Activated CD4-positive, alpha-beta T cell treated with anti-CD3 and anti-CD28 coated beads for 24 hours (primary cell): ENCODE results near the gene FGF12.

ENCODE experiments used
- DNase-seq, 2 donors: peaks; one replicate each; pipeline ENCODE4 v3.0.0-alpha.2; 2020; ENCODE audit warnings: low read depth in 2 of 2

Gene FGF12

DNA sequence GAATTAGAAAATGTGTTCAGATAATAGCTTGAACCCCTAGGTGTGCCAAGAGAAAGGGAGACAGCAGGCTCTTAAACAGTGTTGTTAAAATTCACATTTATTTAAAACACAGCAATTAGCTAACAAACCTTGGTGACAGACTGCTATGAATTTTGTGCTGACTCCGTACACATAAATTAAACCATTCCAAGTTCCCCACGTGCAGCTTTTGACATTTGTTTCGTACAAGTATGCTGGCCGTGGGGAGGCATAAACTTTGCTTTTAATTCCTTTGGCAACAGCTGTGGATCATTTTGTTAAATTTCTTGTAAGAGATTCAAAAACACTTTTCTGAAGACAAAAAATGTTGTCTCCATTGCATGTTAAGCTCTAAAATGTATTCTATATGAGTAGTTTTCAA is 465.3 kb downstream of the FGF12 start:
- no peak for DNase-seq

- no peak for DNase-seq
Measured at GRCh38 chr3:192261135-192261534, 466.2 kb downstream of the FGF12 start.

- DNase-seq, result no peak
Measured at GRCh38 chr3:192260116-192261010, 467.0 kb downstream of the FGF12 start.

GRCh38 chr3:192259661-192260060 is 467.7 kb downstream of the FGF12 start:
- no peak for DNase-seq

GRCh38 chr3:192258721-192259120 is 468.6 kb downstream of the FGF12 start:
- no peak for DNase-seq

- no peak for DNase-seq
Measured at GRCh38 chr3:192255839-192256238, 471.5 kb downstream of the FGF12 start.

DNA sequence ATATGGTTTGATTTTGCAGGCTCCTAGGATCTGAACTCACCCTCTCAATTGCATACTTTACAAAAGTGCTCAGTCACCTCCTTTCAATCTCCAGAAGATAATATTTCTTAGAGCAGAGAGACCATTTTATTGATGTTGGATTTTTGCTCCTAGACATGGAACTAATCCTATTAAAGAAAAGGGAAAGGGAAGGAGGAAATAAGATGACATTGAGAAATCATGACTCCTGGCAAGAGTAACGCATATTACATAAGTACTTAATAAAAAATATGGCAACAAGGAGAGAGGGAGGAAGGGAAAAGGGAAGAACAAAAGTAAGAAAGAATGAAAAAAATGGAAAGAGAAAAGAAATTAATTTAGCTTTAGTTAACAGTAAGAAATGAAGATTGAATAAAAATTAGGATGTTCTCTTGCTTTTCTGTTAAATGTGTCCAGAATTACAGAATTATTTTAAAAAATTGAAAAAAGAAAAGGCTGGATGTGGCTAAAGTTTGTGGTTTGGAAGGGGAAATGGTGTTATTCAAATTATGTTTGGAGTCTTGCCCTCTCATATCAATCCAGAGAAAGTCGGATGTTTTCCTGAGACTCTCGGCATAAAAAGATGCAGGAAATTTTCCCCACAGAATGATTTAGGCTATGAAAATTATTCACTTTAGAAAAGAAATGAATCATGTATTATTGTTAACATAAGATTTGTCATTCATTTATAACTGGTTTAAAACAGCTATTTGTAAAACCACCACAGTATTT is 474.0 kb downstream of the FGF12 start:
- no peak for DNase-seq

DNA sequence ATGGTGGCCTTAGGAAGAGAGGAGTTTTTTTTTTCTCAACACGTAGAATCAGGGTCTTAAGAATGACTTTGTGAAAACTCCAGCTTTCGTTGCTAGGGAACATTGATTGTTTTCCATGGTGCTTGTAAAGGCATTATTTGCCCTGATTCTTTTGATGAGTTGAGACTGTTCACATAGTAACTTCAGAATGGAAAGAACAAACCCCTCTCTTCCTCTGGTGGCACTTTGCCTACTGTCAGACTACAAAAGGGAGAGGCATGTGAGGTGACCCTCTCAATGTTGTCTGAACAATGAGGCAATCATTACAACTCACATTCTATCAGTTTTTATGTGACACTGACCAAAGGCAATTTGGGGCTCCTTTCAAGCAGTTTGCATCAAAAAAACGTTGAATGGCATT is 477.8 kb downstream of the FGF12 start:
- no peak for DNase-seq

DNA sequence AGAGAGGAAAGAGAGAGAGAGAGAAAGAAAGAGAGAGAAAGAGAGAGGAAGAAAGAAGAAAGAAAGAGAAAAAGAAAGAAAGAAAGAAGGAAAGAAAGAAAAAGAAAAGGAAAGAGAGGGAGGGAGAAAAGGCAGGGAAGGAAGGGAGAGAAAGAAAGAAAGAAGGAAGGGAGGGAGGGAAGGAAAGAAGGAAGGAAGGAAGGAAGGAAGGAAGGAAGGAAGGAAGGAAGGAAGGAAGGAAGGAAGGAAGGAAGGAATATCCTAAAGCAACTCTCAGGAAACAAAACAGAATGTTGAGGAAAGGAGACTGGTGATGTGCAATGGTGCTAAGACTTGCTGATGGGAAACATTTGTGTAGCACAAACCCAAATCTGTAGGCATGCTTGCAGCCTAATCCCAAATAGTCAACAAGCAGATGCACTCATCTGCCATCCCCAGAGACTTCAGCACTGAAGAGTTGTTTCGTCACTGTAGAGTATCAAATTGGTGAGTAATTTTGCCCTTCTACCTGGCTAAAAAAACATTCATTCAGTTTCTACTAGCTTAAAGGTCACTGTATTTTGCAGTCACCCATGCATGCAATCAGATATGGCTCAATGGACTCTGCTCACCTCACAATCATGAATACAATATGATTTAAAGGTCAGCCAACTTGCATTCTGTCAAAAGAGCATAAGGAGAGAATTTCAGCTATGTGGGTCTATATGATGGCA is 480.3 kb downstream of the FGF12 start:
- DNase-seq, result no peak

- no peak for DNase-seq
Measured at GRCh38 chr3:192244591-192244990, 482.8 kb downstream of the FGF12 start.

DNA sequence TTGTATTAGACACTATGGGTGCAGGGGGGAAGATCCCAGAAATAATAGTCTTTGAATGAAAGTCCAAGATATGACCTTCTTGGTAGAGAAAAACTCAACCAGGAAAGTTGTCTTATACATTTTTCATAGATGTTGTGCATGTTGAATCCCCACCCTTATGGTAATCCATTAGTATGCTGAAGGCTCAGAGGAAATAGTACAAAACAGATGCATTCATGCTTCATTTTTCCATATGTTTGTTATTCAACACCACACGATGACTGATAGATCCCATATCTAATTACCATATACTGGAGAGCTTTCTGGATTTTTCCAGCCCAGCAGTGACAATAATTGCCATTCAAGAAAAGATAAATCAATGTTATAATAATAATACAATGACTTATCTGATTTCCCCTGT is 487.4 kb downstream of the FGF12 start:
- no peak for DNase-seq

DNA sequence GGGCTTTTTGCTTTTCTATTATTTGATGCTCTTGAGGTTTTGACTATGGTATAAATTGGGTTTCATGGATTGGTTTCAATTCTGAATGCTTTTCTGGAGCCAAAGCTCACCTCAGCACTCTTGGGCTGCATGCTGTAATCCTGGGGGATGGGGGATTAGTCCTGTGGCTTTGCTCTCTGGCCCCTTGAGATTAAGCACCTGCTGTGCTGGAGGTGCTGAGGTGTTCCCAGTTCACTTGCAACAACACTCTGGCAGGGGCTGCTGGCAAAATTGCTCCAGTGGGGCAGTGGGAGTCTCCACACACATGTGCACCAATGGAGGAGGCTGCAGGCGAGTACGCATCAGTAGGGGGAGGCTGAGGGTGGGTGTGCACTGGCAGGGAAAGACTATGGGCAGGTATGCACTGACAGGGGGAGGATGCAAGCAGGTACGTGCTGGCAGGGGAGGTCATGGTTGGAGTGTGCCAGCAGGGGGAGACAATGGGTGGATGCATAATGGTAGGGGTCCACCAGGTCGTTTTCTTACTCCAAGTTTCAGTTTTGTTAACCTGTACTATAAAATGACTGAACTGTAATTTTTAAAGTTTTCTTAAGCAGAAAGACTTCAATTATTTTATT is 489.2 kb downstream of the FGF12 start:
- no peak for DNase-seq

GRCh38 chr3:192229866-192230265 is 497.5 kb downstream of the FGF12 start:
- DNase-seq, result no peak

GRCh38 chr3:192224634-192225155 is 502.6 kb downstream of the FGF12 start:
- DNase-seq, result no peak

DNA sequence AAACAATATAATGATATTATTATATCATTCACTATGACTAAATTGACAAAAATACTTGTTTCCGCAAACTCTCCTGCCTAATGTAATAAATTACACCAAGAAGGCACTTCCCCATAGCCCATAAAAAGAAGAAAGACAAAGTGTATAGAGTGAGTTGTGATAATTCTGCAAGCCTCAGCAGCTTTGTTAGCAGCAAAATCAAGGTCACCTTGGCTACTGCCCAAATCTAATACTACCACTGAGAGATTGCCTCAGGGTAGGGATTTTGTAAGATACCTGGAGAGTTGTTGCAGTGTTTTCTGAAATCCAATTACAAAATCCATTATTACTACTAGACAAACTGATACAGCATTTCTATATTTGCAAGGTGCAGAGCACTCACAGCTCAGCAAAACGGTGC is 503.5 kb downstream of the FGF12 start:
- no peak for DNase-seq

GRCh38 chr3:192220915-192221314 is 506.4 kb downstream of the FGF12 start:
- no peak for DNase-seq

DNA sequence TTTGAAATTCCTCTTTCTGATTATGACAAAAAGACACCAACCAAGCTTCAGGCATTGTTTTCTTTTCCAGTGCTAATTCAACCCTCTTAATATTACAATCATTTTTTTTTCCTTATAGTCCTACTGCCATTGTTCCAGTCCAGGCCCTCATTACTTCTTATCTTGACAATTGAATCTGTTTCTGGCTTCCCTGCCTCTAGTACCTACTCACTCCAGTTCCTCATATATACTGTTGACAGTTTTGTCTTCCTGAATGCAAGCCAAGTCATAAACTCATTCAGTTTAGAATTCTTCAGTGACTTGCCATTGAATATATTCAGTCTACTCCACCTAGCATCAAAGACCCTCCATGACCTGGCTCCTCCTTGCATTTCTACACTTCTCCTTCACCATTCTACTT is 507.4 kb downstream of the FGF12 start:
- no peak for DNase-seq

DNA sequence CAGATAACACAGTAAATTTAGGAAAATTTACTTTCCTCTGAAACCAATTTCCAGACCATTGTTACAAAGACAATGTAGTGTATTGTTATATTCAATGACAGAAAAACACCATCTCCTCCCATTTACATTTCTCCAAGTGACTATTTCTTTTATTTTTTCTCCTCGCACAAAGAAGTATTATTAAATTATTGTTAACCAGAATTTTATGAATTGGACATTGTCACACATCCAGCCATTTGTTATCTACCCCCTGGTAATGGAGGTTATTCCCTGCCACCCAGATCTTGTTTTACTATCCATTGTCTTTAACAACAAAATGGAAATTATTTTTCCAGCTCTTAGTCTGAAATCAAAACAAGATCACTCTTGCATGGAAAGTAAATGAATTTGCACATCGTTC is 511.3 kb downstream of the FGF12 start:
- no peak for DNase-seq

DNA sequence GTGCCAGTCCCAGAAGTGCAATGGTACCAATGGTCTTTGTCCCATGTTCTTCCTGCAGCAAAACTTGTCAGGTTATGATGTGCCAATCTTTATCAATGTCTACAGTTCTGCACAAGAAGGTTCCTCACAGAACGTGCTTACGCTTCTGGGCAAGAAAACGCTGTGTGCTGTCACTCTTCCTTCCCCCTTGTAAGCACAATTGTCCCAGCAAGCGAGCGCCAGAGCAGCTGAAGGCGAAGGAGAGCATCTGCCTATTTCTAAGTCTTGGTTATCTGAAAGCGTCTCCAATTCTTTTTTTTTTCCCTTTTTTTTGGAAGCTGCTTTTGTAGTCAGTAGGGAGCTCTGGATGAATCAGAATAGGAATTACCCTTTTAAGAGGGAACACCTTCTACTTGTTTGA is 514.4 kb downstream of the FGF12 start:
- DNase-seq, result no peak

DNA sequence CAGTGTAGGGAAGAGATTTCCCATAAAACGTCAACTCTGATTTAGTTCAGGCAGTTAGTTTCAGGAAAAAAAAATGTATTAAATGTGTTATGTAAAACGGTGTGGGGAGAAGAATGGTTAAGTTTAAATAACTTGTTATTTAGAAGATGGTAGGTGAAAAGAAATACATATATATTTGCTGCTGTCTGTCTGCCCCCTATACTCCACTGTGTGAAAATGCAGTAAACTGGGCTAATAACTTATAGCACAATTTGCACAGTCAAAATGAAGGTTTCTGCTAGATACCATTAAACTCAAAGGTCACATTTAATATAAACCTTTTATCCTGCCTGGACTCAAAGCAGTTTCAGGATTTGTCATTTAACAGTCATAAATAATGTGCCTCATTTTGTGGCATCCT is 515.0 kb downstream of the FGF12 start:
- no peak for DNase-seq

DNA sequence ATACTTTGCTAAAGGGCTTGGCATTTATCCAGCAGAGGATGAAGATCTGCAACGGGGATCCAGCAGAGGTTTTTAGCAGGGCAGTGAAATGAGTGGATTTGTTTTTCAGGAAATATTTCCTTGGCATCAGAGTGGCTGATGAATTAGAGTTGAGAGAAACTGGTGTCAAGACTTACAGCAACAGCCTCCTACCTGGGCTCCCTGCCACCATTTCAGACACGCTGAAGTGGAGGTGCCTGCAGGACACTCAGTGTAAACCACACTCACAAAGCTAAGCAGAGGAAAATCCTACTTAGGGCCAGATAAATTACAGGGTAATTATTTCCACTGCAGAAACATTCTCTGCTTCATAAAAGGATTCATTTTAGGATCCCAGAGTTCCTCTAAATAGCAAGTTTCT is 519.7 kb downstream of the FGF12 start:
- DNase-seq, result no peak

DNA sequence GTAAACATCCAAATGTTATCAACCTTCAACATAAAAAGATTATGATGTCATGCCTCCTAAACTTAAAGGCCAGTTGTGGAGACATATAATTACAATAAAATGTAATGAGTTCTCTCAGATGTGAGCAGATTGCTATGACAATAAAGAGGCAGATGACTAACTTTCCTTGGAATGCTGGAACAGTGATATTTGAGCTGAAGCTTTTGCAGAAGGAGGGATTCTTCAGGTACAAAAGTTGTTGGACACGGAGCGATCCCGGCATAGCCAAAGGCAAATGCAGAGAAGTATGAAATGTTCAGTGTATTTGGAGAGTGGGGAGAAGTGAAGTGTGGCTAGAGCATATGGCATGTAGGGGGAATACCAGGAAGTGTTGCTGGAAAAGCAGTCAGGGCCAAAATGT is 520.1 kb downstream of the FGF12 start:
- DNase-seq, result no peak
